Neural cell (in vitro differentiated cells): Measurements from ENCODE around the gene TBX15.
A peak's percentile ranks its signal among the peaks of the same experiment; 100 is the strongest.

ENCODE experiments used
- EP300 ChIP-seq: fragments of 450-650 bp; conservative IDR thresholded peaks from 2 replicates; pipeline ENCODE4 v1.6.1; 2014; ENCODE audit warnings: antibody characterized with exemption, mild to moderate bottlenecking, moderate library complexity; ENCODE audit not compliant: poor library complexity, severe bottlenecking
- EZH2 ChIP-seq: fragments of 200-600, 300-800 bp; shearing (Covaris generic), sonication (generic); IDR thresholded peaks from 2 replicates; pipeline ENCODE4 v1.6.1; 2014; ENCODE audit warnings: antibody characterized with exemption, low read length, borderline replicate concordance, mild to moderate bottlenecking; ENCODE audit not compliant: insufficient read depth, poor library complexity, severe bottlenecking
- POLR2AphosphoS5 ChIP-seq: IDR thresholded peaks from 2 replicates; pipeline ENCODE4 v1.6.1; 2012
- RAD21 ChIP-seq: fragments of 450-650 bp; conservative IDR thresholded peaks from 2 replicates; pipeline ENCODE4 v1.6.1; 2014; ENCODE audit warnings: antibody characterized with exemption, mild to moderate bottlenecking, moderate library complexity
- REST ChIP-seq: IDR thresholded peaks from 2 replicates; pipeline ENCODE4 v1.6.1; 2012; ENCODE audit warnings: borderline replicate concordance
- TAF1 ChIP-seq: IDR thresholded peaks from 2 replicates; pipeline ENCODE4 v1.6.1; 2012; ENCODE audit warnings: low read depth
- TF ChIP-seq, protein P1 (sequence below): fragments of 450-650 bp; IDR thresholded peaks from 2 replicates; pipeline ENCODE4 v1.5.1; 2014; ENCODE audit warnings: antibody characterized with exemption, mild to moderate bottlenecking, moderate library complexity; ENCODE audit not compliant: poor library complexity, severe bottlenecking

DNA sequence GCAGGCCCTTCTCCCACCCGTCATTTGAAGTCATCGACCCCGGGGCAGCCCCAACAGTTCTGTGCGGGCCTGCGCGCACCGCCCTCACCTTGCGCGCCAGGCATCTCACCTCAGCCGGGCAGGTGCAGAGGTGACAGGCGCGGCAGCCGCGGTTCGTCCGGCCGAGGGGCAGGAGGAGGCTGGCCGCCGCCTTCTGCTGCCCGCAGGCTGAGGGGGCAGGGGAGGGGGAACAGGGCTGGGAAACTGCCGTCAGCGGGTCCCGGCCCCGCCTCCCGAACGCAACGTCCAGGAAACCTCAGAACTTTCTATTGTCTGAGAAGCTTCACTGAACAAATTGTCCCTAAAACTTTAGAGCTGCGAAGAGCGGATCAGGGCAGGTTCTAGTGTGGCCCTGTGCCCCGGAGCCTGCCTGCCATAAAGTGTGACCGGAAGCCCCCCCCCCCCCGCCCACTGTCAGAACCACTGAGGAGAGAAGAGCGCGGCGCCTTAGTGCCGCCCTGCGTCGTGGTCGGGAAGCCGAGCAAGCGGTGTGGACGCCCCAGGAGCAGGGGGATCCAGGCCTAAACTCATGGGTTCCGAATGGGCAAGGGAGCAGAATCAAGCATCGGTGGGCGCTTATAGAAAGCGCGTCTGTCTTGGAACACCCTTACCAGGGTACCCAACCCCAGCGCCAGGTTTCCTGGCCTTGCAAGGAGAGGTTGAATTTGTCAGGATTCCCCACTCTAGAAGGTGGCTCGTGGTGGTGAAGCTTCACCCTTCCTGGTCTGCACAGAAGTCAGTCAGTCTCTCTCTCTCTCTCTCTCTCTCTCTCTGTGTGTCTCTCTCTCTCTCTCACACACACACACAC lies 13.3 kb upstream of the TBX15 start:
- TF ChIP-seq RAD21 (no peak), POLR2AphosphoS5 (no peak), TAF1 (no peak), EZH2 (peak; percentile 24), EP300 (no peak), REST (no peak)
- TF ChIP-seq, protein P1, sequence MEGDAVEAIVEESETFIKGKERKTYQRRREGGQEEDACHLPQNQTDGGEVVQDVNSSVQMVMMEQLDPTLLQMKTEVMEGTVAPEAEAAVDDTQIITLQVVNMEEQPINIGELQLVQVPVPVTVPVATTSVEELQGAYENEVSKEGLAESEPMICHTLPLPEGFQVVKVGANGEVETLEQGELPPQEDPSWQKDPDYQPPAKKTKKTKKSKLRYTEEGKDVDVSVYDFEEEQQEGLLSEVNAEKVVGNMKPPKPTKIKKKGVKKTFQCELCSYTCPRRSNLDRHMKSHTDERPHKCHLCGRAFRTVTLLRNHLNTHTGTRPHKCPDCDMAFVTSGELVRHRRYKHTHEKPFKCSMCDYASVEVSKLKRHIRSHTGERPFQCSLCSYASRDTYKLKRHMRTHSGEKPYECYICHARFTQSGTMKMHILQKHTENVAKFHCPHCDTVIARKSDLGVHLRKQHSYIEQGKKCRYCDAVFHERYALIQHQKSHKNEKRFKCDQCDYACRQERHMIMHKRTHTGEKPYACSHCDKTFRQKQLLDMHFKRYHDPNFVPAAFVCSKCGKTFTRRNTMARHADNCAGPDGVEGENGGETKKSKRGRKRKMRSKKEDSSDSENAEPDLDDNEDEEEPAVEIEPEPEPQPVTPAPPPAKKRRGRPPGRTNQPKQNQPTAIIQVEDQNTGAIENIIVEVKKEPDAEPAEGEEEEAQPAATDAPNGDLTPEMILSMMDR = no peak
